GM23338 (cell line): Measurements from ENCODE around the gene GPR152. TPM values are rescaled to one million over a fixed set of nuclear protein-coding genes. Genes with fewer than 3 reads are reported as not detected.

Source experiments
- ATAC-seq: fragments of 200-7000 bp; cut with Tn5 transposase; 3 replicates; pipeline ENCODE4 v1.9.1; 2020
- DNase-seq: peaks from one replicate; pipeline ENCODE4 v3.0.0-alpha.2; 2015; ENCODE audit warnings: low spot score
- H2AFZ ChIP-seq: fragments of 200-600 bp; sonication (generic); 2 replicates; pipeline ENCODE4 v1.8.0; 2016; ENCODE audit warnings: antibody characterized with exemption, mild to moderate bottlenecking, moderate library complexity
- H3F3A ChIP-seq: fragments of 200-600 bp; sonication (generic); replicated peaks from 2 replicates; pipeline ENCODE4 v1.8.0; 2017; ENCODE audit warnings: antibody characterized with exemption, mixed run types, low read depth
- H3K27ac ChIP-seq: fragments of 200-600 bp; sonication (generic); 2 replicates; pipeline ENCODE4 v1.6.1; 2016; ENCODE audit warnings: low read depth
- H3K27me3 ChIP-seq: fragments of 200-600 bp; sonication (generic); 2 replicates; pipeline ENCODE4 v1.8.0; 2016; ENCODE audit warnings: mild to moderate bottlenecking, mixed run types, moderate library complexity; ENCODE audit not compliant: insufficient read depth
- H3K36me3 ChIP-seq: fragments of 200-600 bp; sonication (generic); 2 replicates; pipeline ENCODE4 v1.8.0; 2016; ENCODE audit warnings: mild to moderate bottlenecking; ENCODE audit not compliant: insufficient read depth
- H3K4me1 ChIP-seq: fragments of 200-600 bp; sonication (generic); 2 replicates; pipeline ENCODE4 v1.8.0; 2016; ENCODE audit warnings: mild to moderate bottlenecking, moderate library complexity; ENCODE audit not compliant: insufficient read depth
- H3K4me2 ChIP-seq: fragments of 200-600 bp; sonication (generic); 2 replicates; pipeline ENCODE4 v1.7.1; 2017; ENCODE audit warnings: mixed run types
- H3K4me3 ChIP-seq: fragments of 200-600 bp; sonication (generic); 2 replicates; pipeline ENCODE4 v1.6.1; 2016; ENCODE audit warnings: mixed run types
- H3K79me2 ChIP-seq: fragments of 200-600 bp; sonication (generic); replicated peaks from 2 replicates; pipeline ENCODE4 v1.8.0; 2017; ENCODE audit warnings: mild to moderate bottlenecking; ENCODE audit not compliant: insufficient read depth
- H3K9me2 ChIP-seq: fragments of 200-600 bp; sonication (generic); 2 replicates; pipeline ENCODE4 v1.8.0; 2017; ENCODE audit not compliant: insufficient read depth
- H4K20me1 ChIP-seq: fragments of 200-600 bp; sonication (generic); replicated peaks from 2 replicates; pipeline ENCODE4 v1.8.0; 2017; ENCODE audit warnings: mild to moderate bottlenecking; ENCODE audit not compliant: insufficient read depth
- H3K27ac Mint-ChIP-seq: 2 replicates; pipeline ENCODE4 v1.8.0; 2020; ENCODE audit warnings: inconsistent platforms, mild to moderate bottlenecking, moderate library complexity, mixed read lengths
- H3K27me3 Mint-ChIP-seq: 3 replicates; pipeline ENCODE4 v1.8.0; 2022; ENCODE audit warnings: low read depth, mild to moderate bottlenecking, moderate library complexity, mixed read lengths, inconsistent platforms; ENCODE audit not compliant: insufficient read depth, poor library complexity
- H3K36me3 Mint-ChIP-seq: 3 replicates; pipeline ENCODE4 v1.8.0; 2021; ENCODE audit warnings: low read depth, mild to moderate bottlenecking, inconsistent platforms, moderate library complexity, mixed read lengths
- H3K4me1 Mint-ChIP-seq: 3 replicates; pipeline ENCODE4 v1.8.0; 2020; ENCODE audit warnings: mild to moderate bottlenecking, inconsistent platforms, mixed read lengths
- H3K4me3 Mint-ChIP-seq: 3 replicates; pipeline ENCODE4 v1.8.0; 2021; ENCODE audit warnings: moderate library complexity, mild to moderate bottlenecking, inconsistent platforms, mixed read lengths
- H3K9me3 Mint-ChIP-seq: 3 replicates; pipeline ENCODE4 v1.8.0; 2020; ENCODE audit warnings: moderate library complexity, mild to moderate bottlenecking, inconsistent platforms, mixed read lengths
- CREB1 ChIP-seq: fragments of 250-450 bp; sonication (Bioruptor Pico); IDR thresholded peaks from 2 replicates; pipeline ENCODE4 v1.5.0; 2020; ENCODE audit warnings: low read depth, mild to moderate bottlenecking, moderate library complexity
- ETS1 ChIP-seq: IDR thresholded peaks from 2 replicates; pipeline ENCODE4 v1.6.1; 2016; ENCODE audit warnings: antibody characterized with exemption
- EZH2 ChIP-seq: fragments of 200-600 bp; sonication (generic); IDR thresholded peaks from one replicate; pipeline ENCODE4 v1.8.0; 2017; ENCODE audit warnings: antibody characterized with exemption, mild to moderate bottlenecking, low read depth; ENCODE audit not compliant: unreplicated experiment
- JUNB ChIP-seq: IDR thresholded peaks from one replicate; pipeline ENCODE4 v1.6.1; 2016; ENCODE audit warnings: antibody characterized with exemption; ENCODE audit not compliant: unreplicated experiment
- NANOG ChIP-seq: IDR thresholded peaks from 2 replicates; pipeline ENCODE4 v1.6.1; 2016; ENCODE audit warnings: antibody characterized with exemption, borderline replicate concordance
- STAT1 ChIP-seq: IDR thresholded peaks from one replicate; pipeline ENCODE4 v1.6.1; 2016; ENCODE audit warnings: antibody characterized with exemption; ENCODE audit not compliant: unreplicated experiment
- ZNF331 ChIP-seq: fragments of 250-450 bp; sonication (Bioruptor Pico); IDR thresholded peaks from 2 replicates; pipeline ENCODE4 v1.5.0; 2020; ENCODE audit warnings: low read depth, mild to moderate bottlenecking, moderate library complexity
- ZNF462 ChIP-seq: fragments of 250-450 bp; sonication (Bioruptor Pico); IDR thresholded peaks from 2 replicates; pipeline ENCODE4 v1.5.0; 2020; ENCODE audit warnings: mild to moderate bottlenecking, moderate library complexity
- polyA plus RNA-seq: library from polyadenylated mRNA; unstranded; fragments of >200 nt; fragmentation: Nextera tagmentation; extraction: Ambion mirVana; gene quantifications from 2 replicates; pipeline ENCODE4 v1.2.1, GENCODE V29; 2016
- total RNA-seq: library from RNA; depleted of rRNA; stranded (reverse); fragments of >200 nt; shearing (Covaris generic); gene quantifications from 2 replicates; pipeline ENCODE4 v1.2.3, GENCODE V29; 2014

Gene GPR152
- total and polyA plus RNA-seq, 2 experiments from 2014 or later, result not detected

GRCh38 chr11:67406420-67406968 is 46.0 kb downstream of the GPR152 start (continued):
- no peak for TF ChIP-seq ZNF462

- Mint-ChIP-seq H3K4me3 (no peak overlapping the region), H3K27ac (no peak overlapping the region), H3K4me1 (peaks cover 20% of the 10 kb centered on the region), H3K27me3 (peaks cover 21% of the 10 kb centered on the region), H3K9me3 (no peaks in the 10 kb centered on the region), H3K36me3 (no peaks in the 10 kb centered on the region)
- no peak overlapping the region for H3K27ac ChIP-seq
- H3F3A ChIP-seq, result no peaks in the 10 kb centered on the region
- H3K79me2 ChIP-seq, result peaks cover 4% of the 10 kb centered on the region
- no peak for DNase-seq
- H3K4me2 ChIP-seq, result no peak overlapping the region
- H3K4me3 ChIP-seq, result no peak overlapping the region
- H3K4me1 ChIP-seq, result peaks cover 11% of the 10 kb centered on the region; the same call in 1 of the 2 replicates
- no peak for ATAC-seq
- H2AFZ ChIP-seq, result no peak overlapping the region
- no peaks in the 10 kb centered on the region for H3K27me3 ChIP-seq
- no peaks in the 10 kb centered on the region for H4K20me1 ChIP-seq
- H3K9me2 ChIP-seq, result no peaks in the 10 kb centered on the region
- no peaks in the 10 kb centered on the region for H3K36me3 ChIP-seq
- TF ChIP-seq ZNF331 (CRISPR knock-in tag) (no peak), EZH2 (no peak), NANOG (no peak), CREB1 (CRISPR knock-in tag) (no peak), ETS1 (no peak), ZNF462 (no peak), STAT1 (no peak), JUNB (no peak)
These were observed 46.7 kb downstream of the GPR152 start for GRCh38 chr11:67405688-67406339.
